GM23248 (cell line): Measurements from ENCODE around the gene C17orf58. TPM values are rescaled to one million over a fixed set of nuclear protein-coding genes. Genes with fewer than 3 reads are reported as not detected.
"Not testable (repeated sequence)": the region's sequence is repeated elsewhere in the genome, so short reads cannot be mapped to it uniquely, and the experiment has no call there.

Experiments used
- DNase-seq: peaks from one replicate; pipeline ENCODE4 v3.0.0-alpha.2; 2015
- H2AFZ ChIP-seq: fragments of 200-600 bp; sonication (generic); 2 replicates; pipeline ENCODE4 v1.6.1; 2016; ENCODE audit warnings: antibody characterized with exemption
- H3F3A ChIP-seq: fragments of 200-600 bp; sonication (generic); 2 replicates; pipeline ENCODE4 v1.6.1; 2016; ENCODE audit warnings: mild to moderate bottlenecking, antibody characterized with exemption, mixed run types; ENCODE audit not compliant: insufficient read depth
- H3K27ac ChIP-seq: fragments of 200-600 bp; sonication (generic); 2 replicates; pipeline ENCODE4 v1.5.1; 2016; ENCODE audit warnings: mild to moderate bottlenecking
- H3K27me3 ChIP-seq: fragments of 200-600 bp; sonication (generic); replicated peaks from 2 replicates; pipeline ENCODE4 v1.6.1; 2016; ENCODE audit warnings: mild to moderate bottlenecking; ENCODE audit not compliant: insufficient read depth
- H3K36me3 ChIP-seq: fragments of 200-600 bp; sonication (generic); 2 replicates; pipeline ENCODE4 v1.6.1; 2016; ENCODE audit warnings: low read depth, mild to moderate bottlenecking
- H3K4me1 ChIP-seq: fragments of 200-600 bp; sonication (generic); 2 replicates; pipeline ENCODE4 v1.6.1; 2016; ENCODE audit warnings: mild to moderate bottlenecking; ENCODE audit not compliant: insufficient read depth
- H3K4me2 ChIP-seq: fragments of 200-600 bp; sonication (generic); one replicate; pipeline ENCODE4 v1.6.1; 2016; ENCODE audit warnings: mild to moderate bottlenecking; ENCODE audit not compliant: unreplicated experiment
- H3K4me3 ChIP-seq: fragments of 200-600 bp; sonication (generic); 2 replicates; pipeline ENCODE4 v1.5.1; 2016; ENCODE audit warnings: mild to moderate bottlenecking
- H3K79me2 ChIP-seq: fragments of 200-600 bp; sonication (generic); 2 replicates; pipeline ENCODE4 v1.6.1; 2016; ENCODE audit warnings: mild to moderate bottlenecking; ENCODE audit not compliant: insufficient read depth
- H3K9ac ChIP-seq: fragments of 200-600 bp; sonication (generic); 2 replicates; pipeline ENCODE4 v1.6.1; 2016; ENCODE audit warnings: mild to moderate bottlenecking
- H3K9me2 ChIP-seq: fragments of 200-600 bp; sonication (generic); 2 replicates; pipeline ENCODE4 v1.6.1; 2016; ENCODE audit warnings: mixed run types, mild to moderate bottlenecking, moderate library complexity; ENCODE audit not compliant: insufficient read depth
- H3K9me3 ChIP-seq: fragments of 200-600 bp; sonication (generic); one replicate; pipeline ENCODE4 v1.6.1; 2017; ENCODE audit warnings: low read depth
- H4K20me1 ChIP-seq: fragments of 200-600 bp; sonication (generic); 2 replicates; pipeline ENCODE4 v1.6.0; 2016; ENCODE audit not compliant: insufficient read depth
- EZH2 ChIP-seq: fragments of 200-600 bp; sonication (generic); IDR thresholded peaks from 2 replicates; pipeline ENCODE4 v1.6.1; 2018; ENCODE audit warnings: antibody characterized with exemption, mild to moderate bottlenecking; ENCODE audit not compliant: insufficient read depth, poor library complexity, severe bottlenecking
- EZH2phosphoT487 ChIP-seq: fragments of 200-600 bp; sonication (generic); IDR thresholded peaks from 2 replicates; pipeline ENCODE4 v1.6.1; 2018; ENCODE audit warnings: antibody characterized with exemption, moderate library complexity, mild to moderate bottlenecking, low read depth; ENCODE audit not compliant: insufficient read depth
- WGBS, 2 experiments: methylation state at CpG; one replicate each; pipeline ENCODE4 v1.1.6; 2015 to 2017; ENCODE audit warnings: low lambda C conversion rate in 2 of 2, low coverage in 1 of 2; ENCODE audit errors: missing lambda C conversion rate in 2 of 2; 5-methylcytosine and 5-hydroxymethylcytosine counted together
- in situ Hi-C: fragments of 300-500 bp; cut with MboI; formaldehyde crosslinking; loops from 2 replicates; pipeline ENCODE4 v1.15.0; 2020
- polyA plus RNA-seq: library from polyadenylated mRNA; unstranded; fragments of >200 nt; fragmentation: Nextera tagmentation; extraction: Ambion mirVana; gene quantifications from 2 replicates; pipeline ENCODE4 v1.2.1, GENCODE V29; 2016
- total RNA-seq: library from RNA; depleted of rRNA; stranded (reverse); fragments of >200 nt; shearing (Covaris generic); gene quantifications from 2 replicates; pipeline ENCODE4 v1.2.3, GENCODE V29; 2014

Gene C17orf58
- total and polyA plus RNA-seq, 2 experiments from 2014 or later = 12.8 to 14.3 TPM

- no peak overlapping the region for H3K4me2 ChIP-seq
- TF ChIP-seq EZH2 (no peak), EZH2phosphoT487 (no peak)
- no peaks in the 10 kb centered on the region for H4K20me1 ChIP-seq
- no peak overlapping the region for H3K9ac ChIP-seq
- H3K27me3 ChIP-seq = no peaks in the 10 kb centered on the region
- no peak overlapping the region for H2AFZ ChIP-seq
- peaks cover 6% of the 10 kb centered on the region; the same call in 1 of the 2 replicates for H3K4me1 ChIP-seq
- H3F3A ChIP-seq = peaks cover 22% of the 10 kb centered on the region; the same call in 1 of the 2 replicates
- no peaks in the 10 kb centered on the region for H3K9me2 ChIP-seq
- H3K36me3 ChIP-seq = peaks cover 12% of the 10 kb centered on the region; the same call in 1 of the 2 replicates
- no peaks in the 10 kb centered on the region for H3K79me2 ChIP-seq
- in situ Hi-C loops = no loop called here
- no peak overlapping the region for H3K4me3 ChIP-seq
- H3K27ac ChIP-seq = no peak overlapping the region
- no peaks in the 10 kb centered on the region for H3K9me3 ChIP-seq
- WGBS, 2 experiments = 93 to 94% methylated on average over 2 of the region's 2 CpGs
- DNase-seq = no peak
These were observed 15.8 kb downstream of the C17orf58 start for GRCh38 chr17:67980456-67980855.

DNA sequence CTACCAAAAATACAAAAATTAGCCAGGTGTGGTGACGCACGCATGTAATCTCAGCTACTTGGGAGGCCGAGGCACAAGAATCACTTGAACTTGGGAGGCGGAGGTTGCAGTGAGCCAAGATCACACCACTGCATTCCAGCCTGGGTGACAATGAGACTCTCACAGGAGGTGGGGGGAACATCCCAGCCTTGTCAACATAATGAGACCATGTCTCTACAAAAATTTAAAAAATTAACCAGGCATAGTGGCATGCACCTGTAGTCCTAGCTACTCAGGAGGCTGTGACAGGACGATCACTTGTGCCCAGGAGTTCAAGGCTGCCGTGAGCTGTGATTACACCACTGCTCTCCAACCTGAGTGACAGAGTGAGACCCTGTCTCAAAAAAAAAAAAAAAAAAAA lies 20.0 kb downstream of the C17orf58 start:
- H3K4me1 ChIP-seq, H2AFZ ChIP-seq, in situ Hi-C loops, H3K4me2 ChIP-seq, H3K9ac ChIP-seq, DNase-seq, H3K79me2 ChIP-seq, H3K4me3 ChIP-seq, H3K9me2 ChIP-seq, H4K20me1 ChIP-seq, H3K27me3 ChIP-seq, H3K27ac ChIP-seq, H3K9me3 ChIP-seq: not testable (repeated sequence)
- Histone ChIP-seq H3F3A (peaks cover 22% of the 10 kb centered on the region; the same call in 1 of the 2 replicates), H3K36me3 (peaks cover 22% of the 10 kb centered on the region; the same call in 1 of the 2 replicates)
- 93% methylated on average over 6 of the region's 6 CpGs for WGBS, 2 experiments

DNA sequence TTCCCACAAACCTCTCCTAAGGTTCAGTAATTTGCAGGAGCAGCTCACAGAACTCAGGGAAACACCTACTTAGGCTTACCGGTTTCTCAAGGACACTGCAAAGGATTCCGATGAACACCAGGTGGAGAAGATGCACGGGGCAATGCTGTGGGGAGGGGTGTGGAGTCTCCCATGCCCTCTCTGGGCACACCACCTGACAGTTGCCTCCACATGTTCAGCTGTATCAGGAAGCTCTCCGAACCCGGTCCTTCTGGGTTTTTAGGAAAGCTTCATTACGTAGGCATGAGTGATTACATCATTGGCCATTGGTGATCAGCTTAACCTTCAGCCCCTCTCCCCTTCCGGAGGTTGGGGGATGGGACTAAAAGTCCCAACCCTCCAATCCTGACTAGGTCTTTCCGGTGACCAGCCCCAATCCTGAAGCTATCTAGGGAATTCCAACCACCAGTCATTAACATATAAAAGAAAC lies 21.6 kb downstream of the C17orf58 start:
- in situ Hi-C loops = no loop called here
- peaks cover 21% of the 10 kb centered on the region; the same call in 1 of the 2 replicates for H3K36me3 ChIP-seq
- 66 to 73% methylated on average over 8 of the region's 8 CpGs for WGBS, 2 experiments

DNA sequence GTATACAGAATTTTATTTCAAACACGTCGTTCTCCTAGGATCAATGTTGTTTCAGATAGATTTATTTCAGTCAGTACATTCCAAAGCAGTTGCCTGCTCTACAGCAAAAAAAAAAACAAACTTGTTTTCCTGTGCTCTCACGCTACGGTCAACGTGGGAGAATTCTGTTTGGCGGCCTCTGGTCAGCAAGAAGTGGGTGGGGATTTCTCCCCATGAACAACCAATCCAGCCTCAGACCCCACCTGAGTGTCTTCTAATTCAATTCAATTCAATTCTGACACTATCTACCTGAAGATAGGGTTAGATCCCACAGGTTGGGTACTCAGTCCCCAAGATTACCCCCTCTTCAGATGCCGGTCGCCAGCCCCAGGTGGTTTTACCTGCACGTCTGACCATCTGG lies 22.1 kb downstream of the C17orf58 start:
- Histone ChIP-seq H3K4me3 (no peak overlapping the region), H3K9ac (no peak overlapping the region), H3K9me2 (no peaks in the 10 kb centered on the region), H3K4me1 (peaks cover 6% of the 10 kb centered on the region; the same call in 1 of the 2 replicates), H3K27ac (no peak overlapping the region), H3K79me2 (no peaks in the 10 kb centered on the region), H2AFZ (no peak overlapping the region), H3K36me3 (peaks cover 20% of the 10 kb centered on the region; the same call in 1 of the 2 replicates), H4K20me1 (no peaks in the 10 kb centered on the region), H3F3A (peaks cover 18% of the 10 kb centered on the region; the same call in 1 of the 2 replicates), H3K9me3 (no peaks in the 10 kb centered on the region), H3K4me2 (no peak overlapping the region), H3K27me3 (no peaks in the 10 kb centered on the region)
- no peak for DNase-seq
- WGBS, 2 experiments = 86 to 90% methylated on average over 9 of the region's 9 CpGs
- no peak for TF ChIP-seq EZH2phosphoT487
- no peak for TF ChIP-seq EZH2
- in situ Hi-C loops = no loop called here

More for the DNA sequence above, 21.6 kb downstream of the C17orf58 start:
- Histone ChIP-seq H3K27ac (no peak overlapping the region), H3K79me2 (no peaks in the 10 kb centered on the region), H3K4me3 (no peak overlapping the region), H4K20me1 (no peaks in the 10 kb centered on the region), H3K9me3 (no peaks in the 10 kb centered on the region), H3K9ac (no peak overlapping the region), H3K27me3 (no peaks in the 10 kb centered on the region), H2AFZ (no peak overlapping the region), H3K9me2 (no peaks in the 10 kb centered on the region), H3K4me1 (peaks cover 6% of the 10 kb centered on the region; the same call in 1 of the 2 replicates), H3F3A (peaks cover 22% of the 10 kb centered on the region; the same call in 1 of the 2 replicates), H3K4me2 (no peak overlapping the region)
- TF ChIP-seq EZH2 (no peak), EZH2phosphoT487 (no peak)
- no peak for DNase-seq

- Histone ChIP-seq H3K9me2 (no peaks in the 10 kb centered on the region), H3K27ac (no peak overlapping the region), H3F3A (no peaks in the 10 kb centered on the region), H3K4me1 (no peaks in the 10 kb centered on the region), H4K20me1 (no peaks in the 10 kb centered on the region), H3K9me3 (no peaks in the 10 kb centered on the region), H2AFZ (no peak overlapping the region), H3K27me3 (no peaks in the 10 kb centered on the region), H3K4me3 (no peak overlapping the region), H3K9ac (no peak overlapping the region), H3K36me3 (peaks cover 30% of the 10 kb centered on the region), H3K79me2 (no peaks in the 10 kb centered on the region), H3K4me2 (no peak overlapping the region)
- no peak for DNase-seq
- in situ Hi-C loops = no loop called here
- WGBS, 2 experiments = 98 to 100% methylated on average over 7 of the region's 7 CpGs
- TF ChIP-seq EZH2 = no peak
- TF ChIP-seq EZH2phosphoT487 = no peak
These were observed 25.5 kb downstream of the C17orf58 start for GRCh38 chr17:67970783-67971182.

- Histone ChIP-seq H3F3A (peaks cover 29% of the 10 kb centered on the region), H3K27ac (peak overlapping the region; percentile 27), H3K36me3 (peaks cover 40% of the 10 kb centered on the region)
- H3K4me1 ChIP-seq, H3K4me3 ChIP-seq, H4K20me1 ChIP-seq, H3K9me3 ChIP-seq, H2AFZ ChIP-seq, H3K4me2 ChIP-seq, H3K79me2 ChIP-seq, H3K9me2 ChIP-seq, H3K27me3 ChIP-seq, H3K9ac ChIP-seq, in situ Hi-C loops: not testable (repeated sequence)
- DNase-seq = peak; percentile 69
- WGBS, 2 experiments = 0% methylated on average over 1 of the region's 1 CpG
These were observed 33.1 kb downstream of the C17orf58 start for GRCh38 chr17:67963145-67963572.

GRCh38 chr17:67962156-67962555 lies 34.1 kb downstream of the C17orf58 start:
- in situ Hi-C loops, H2AFZ ChIP-seq, H4K20me1 ChIP-seq, H3K4me1 ChIP-seq, H3K27ac ChIP-seq, DNase-seq, H3K4me2 ChIP-seq, H3K27me3 ChIP-seq, H3K9me3 ChIP-seq, H3K9ac ChIP-seq, H3K9me2 ChIP-seq, H3K79me2 ChIP-seq, H3K4me3 ChIP-seq: not testable (repeated sequence)
- Histone ChIP-seq H3K36me3 (peaks cover 34% of the 10 kb centered on the region), H3F3A (peaks cover 32% of the 10 kb centered on the region)
- WGBS, 2 experiments = 70 to 85% methylated on average over 2 of the region's 2 CpGs
